SJCRH30 (cell line): ENCODE measurements around the gene LZTFL1. TPM values are rescaled to one million over a fixed set of nuclear protein-coding genes. Genes with fewer than 3 reads are reported as not detected.
A peak's percentile ranks its signal among the peaks of the same experiment; 100 is the strongest.

Experiments used
- DNase-seq, 2 experiments: peaks; one replicate each; pipeline ENCODE4 v3.0.0-alpha.2; 2015 to 2020
- H3K27ac ChIP-seq: fragments of 250-450 bp; sonication (Bioruptor Pico); 2 replicates; pipeline ENCODE4 v1.5.1; 2020; ENCODE audit warnings: mild to moderate bottlenecking, moderate library complexity
- H3K27me3 ChIP-seq: fragments of 250-450 bp; sonication (Bioruptor Pico); 2 replicates; pipeline ENCODE4 v1.5.1; 2020; ENCODE audit warnings: mild to moderate bottlenecking, moderate library complexity
- H3K36me3 ChIP-seq: fragments of 250-450 bp; sonication (Bioruptor Pico); 2 replicates; pipeline ENCODE4 v1.5.1; 2020; ENCODE audit warnings: mild to moderate bottlenecking, moderate library complexity
- H3K4me1 ChIP-seq: fragments of 250-450 bp; sonication (Bioruptor Pico); 2 replicates; pipeline ENCODE4 v1.5.1; 2020; ENCODE audit warnings: mild to moderate bottlenecking, moderate library complexity
- H3K4me3 ChIP-seq: fragments of 250-450 bp; sonication (Bioruptor Pico); 2 replicates; pipeline ENCODE4 v1.5.1; 2020; ENCODE audit warnings: mild to moderate bottlenecking, moderate library complexity
- H3K9me3 ChIP-seq: fragments of 250-450 bp; sonication (Bioruptor Pico); replicated peaks from 2 replicates; pipeline ENCODE4 v1.5.1; 2020; ENCODE audit warnings: mild to moderate bottlenecking, moderate library complexity
- total RNA-seq: library from RNA; depleted of rRNA; stranded (reverse); fragments of >200 nt; shearing (Covaris generic); gene quantifications from 2 replicates; pipeline ENCODE4 v1.2.3, GENCODE V29; 2014

LZTFL1 gene
- total RNA-seq, 1 experiment from 2014 or later: 14.1 TPM

DNA sequence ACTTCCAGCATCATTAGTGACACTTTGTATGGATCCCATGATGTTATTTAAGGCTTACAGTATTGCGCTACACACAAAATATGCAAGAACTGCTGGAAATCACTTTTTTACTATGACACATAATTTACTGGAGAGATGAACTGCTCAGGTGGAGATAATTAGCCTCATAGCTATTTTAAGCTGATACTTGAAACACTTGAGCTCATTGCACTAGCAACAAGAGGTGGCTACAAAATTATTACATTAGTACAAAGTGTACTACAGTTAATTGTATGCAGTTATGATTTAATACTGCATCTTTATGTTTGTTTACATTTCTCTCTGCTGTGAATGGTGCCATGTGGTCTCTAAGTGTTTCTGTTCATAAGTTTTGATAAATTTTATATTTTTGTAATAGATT is 6.5 kb upstream of the LZTFL1 start:
- Histone ChIP-seq H3K4me1 (no peaks in the 10 kb centered on the region), H3K27me3 (no peaks in the 10 kb centered on the region), H3K4me3 (no peak overlapping the region), H3K27ac (no peak overlapping the region), H3K9me3 (no peaks in the 10 kb centered on the region), H3K36me3 (no peaks in the 10 kb centered on the region)
- DNase-seq: no peak

DNA sequence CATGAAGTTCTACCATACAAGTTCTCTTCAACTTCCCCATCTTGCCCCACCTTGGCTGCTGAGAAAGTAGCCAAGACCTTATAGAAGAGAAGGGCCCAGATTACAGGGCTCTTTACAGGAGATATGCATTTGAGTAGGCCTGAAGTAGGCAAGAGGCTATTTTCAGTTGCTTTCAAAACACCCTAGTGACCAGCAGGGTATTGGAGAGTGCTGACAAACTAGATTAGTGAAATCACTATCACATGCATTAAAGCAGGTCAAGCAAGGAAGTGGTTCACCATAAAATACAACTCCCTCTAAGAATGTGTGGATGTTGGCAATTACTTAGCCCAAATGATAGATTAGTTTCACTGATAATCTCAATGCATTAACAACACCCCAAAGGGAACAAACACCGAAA is 2.7 kb upstream of the LZTFL1 start:
- Histone ChIP-seq H3K4me1 (no peaks in the 10 kb centered on the region; the same call in 1 of the 2 replicates), H3K9me3 (no peaks in the 10 kb centered on the region), H3K36me3 (no peaks in the 10 kb centered on the region), H3K27ac (no peak overlapping the region), H3K27me3 (no peaks in the 10 kb centered on the region), H3K4me3 (no peak overlapping the region)
- DNase-seq: no peak

DNA sequence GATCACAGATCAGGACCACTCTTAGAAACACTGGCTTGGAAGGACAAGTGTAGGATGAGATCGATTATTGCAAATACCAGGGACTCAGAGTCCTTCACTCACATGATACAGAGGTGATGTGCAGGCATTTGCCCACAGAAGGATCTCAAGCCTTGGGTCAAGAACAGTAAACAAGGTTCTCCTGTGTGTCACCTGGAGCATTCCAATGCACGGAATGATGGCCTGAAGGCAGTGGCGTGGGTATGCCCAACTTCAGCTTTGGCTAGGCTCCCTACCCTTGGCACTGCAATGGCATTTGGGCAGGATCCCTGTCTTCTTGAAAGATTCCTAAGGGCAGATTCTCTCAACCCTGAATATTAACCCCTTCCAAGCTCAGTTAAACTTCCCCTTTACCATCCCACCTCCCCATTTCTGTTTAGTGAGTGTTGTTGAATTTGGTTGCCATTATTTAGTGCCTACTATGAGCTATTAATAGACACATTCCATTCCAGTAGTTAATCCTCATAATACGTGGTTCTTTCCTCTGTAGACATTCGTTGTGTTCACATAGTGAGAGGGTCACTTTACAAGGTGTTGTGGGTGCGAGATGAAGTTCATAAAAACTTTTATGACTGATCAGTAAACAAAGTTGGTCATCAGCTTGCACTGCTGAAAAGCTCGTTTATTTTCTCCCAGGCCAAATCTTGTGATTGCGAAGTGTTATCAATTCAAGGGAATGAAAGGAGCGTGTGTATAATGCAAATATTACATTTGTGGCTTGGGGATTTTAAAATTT is 1.1 kb upstream of the LZTFL1 start:
- Histone ChIP-seq H3K27ac (no peak overlapping the region), H3K4me3 (no peak overlapping the region)
- DNase-seq: no peak

DNA sequence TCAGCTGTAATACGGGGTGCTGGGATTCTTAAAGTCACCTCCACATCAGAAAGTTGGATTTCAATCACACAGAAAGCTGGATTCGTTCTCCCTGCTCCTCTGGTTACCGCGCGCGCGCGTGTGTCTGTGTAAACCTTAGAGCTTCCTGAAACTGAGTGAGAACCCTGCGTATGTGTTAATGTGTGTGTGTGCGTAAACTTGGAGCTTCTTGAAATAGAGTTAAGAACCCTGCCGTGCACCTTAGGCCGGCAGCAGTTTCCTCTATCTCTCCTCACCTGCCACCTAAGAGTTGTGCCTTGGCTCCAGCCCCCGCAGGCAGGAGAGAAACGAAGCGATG is 531 bp downstream of the LZTFL1 start:
- H3K27ac ChIP-seq: peak overlapping the region; percentile 13; the same call in 1 of the 2 replicates
- DNase-seq: peak; percentile 7 to 12

More for the DNA sequence above, 1.1 kb upstream of the LZTFL1 start:
- Histone ChIP-seq H3K9me3 (no peaks in the 10 kb centered on the region), H3K4me1 (no peaks in the 10 kb centered on the region; the same call in 1 of the 2 replicates), H3K27me3 (no peaks in the 10 kb centered on the region), H3K36me3 (no peaks in the 10 kb centered on the region)

DNA sequence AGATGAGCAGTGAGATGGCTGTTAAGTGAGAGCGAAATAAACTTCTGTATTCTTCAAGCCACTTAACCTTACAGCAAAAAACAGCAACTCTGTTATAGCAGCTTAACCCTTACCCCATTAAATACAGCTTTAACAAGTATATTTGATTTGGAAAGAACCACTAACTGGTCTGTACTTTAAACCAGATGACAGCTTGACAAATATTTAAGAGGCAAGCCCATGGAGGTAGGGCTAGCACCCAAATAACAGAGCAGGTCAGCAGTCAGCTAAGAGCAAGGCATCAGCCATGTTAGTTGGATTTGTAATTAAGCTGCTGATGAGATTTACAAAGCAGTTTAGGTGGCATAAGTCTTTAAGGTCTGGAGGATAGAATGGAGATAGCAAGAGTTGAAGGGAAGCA is 3.5 kb downstream of the LZTFL1 start:
- H3K9me3 ChIP-seq: no peaks in the 10 kb centered on the region
- no peak overlapping the region for H3K4me3 ChIP-seq
- no peak overlapping the region for H3K27ac ChIP-seq
- H3K27me3 ChIP-seq: no peaks in the 10 kb centered on the region
- DNase-seq: no peak
- no peaks in the 10 kb centered on the region for H3K36me3 ChIP-seq
- no peaks in the 10 kb centered on the region; the same call in 1 of the 2 replicates for H3K4me1 ChIP-seq

More for the DNA sequence above, 531 bp downstream of the LZTFL1 start:
- Histone ChIP-seq H3K9me3 (no peaks in the 10 kb centered on the region), H3K4me1 (no peaks in the 10 kb centered on the region; the same call in 1 of the 2 replicates), H3K27me3 (no peaks in the 10 kb centered on the region), H3K36me3 (no peaks in the 10 kb centered on the region), H3K4me3 (peak overlapping the region; percentile 70)

- H3K4me1 ChIP-seq: no peaks in the 10 kb centered on the region
- DNase-seq: peak in 1 of 2 experiments; percentile 24
- H3K27ac ChIP-seq: no peak overlapping the region
- no peak overlapping the region for H3K4me3 ChIP-seq
- no peaks in the 10 kb centered on the region for H3K36me3 ChIP-seq
- H3K27me3 ChIP-seq: no peaks in the 10 kb centered on the region
- H3K9me3 ChIP-seq: no peaks in the 10 kb centered on the region
Observed at GRCh38 chr3:45832699-45833098, 9.2 kb downstream of the LZTFL1 start.

DNA sequence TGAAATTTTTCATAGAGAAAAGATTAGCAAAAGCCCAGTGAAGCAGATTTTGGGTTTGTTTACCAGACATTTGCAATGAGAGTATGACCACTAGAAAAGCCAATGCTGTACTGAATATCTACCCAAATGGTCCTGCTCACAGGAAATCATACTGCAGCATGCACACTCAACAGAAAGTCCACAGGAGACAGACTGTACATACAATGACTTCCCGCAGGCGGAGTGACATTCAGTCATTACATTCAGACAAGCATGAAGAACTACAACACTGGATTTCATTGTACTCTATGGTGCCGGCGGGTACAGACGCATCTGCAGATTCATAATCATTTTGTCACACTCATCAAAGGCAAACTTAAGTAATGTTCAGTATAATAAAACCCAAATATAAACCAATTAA is 11.8 kb downstream of the LZTFL1 start:
- no peaks in the 10 kb centered on the region for H3K27me3 ChIP-seq
- DNase-seq: no peak
- H3K27ac ChIP-seq: no peak overlapping the region
- no peaks in the 10 kb centered on the region for H3K36me3 ChIP-seq
- no peaks in the 10 kb centered on the region for H3K9me3 ChIP-seq
- H3K4me3 ChIP-seq: no peak overlapping the region
- H3K4me1 ChIP-seq: no peaks in the 10 kb centered on the region

- Histone ChIP-seq H3K27me3 (no peaks in the 10 kb centered on the region), H3K9me3 (no peaks in the 10 kb centered on the region), H3K4me3 (no peak overlapping the region), H3K27ac (no peak overlapping the region), H3K36me3 (no peaks in the 10 kb centered on the region), H3K4me1 (no peaks in the 10 kb centered on the region)
- DNase-seq: no peak
Observed at GRCh38 chr3:45826908-45827307, 15.0 kb downstream of the LZTFL1 start.

- Histone ChIP-seq H3K4me1 (no peaks in the 10 kb centered on the region), H3K4me3 (no peak overlapping the region), H3K27ac (no peak overlapping the region), H3K36me3 (no peaks in the 10 kb centered on the region), H3K27me3 (no peaks in the 10 kb centered on the region), H3K9me3 (no peaks in the 10 kb centered on the region)
- no peak for DNase-seq
Observed at GRCh38 chr3:45826321-45826720, 15.6 kb downstream of the LZTFL1 start.

DNA sequence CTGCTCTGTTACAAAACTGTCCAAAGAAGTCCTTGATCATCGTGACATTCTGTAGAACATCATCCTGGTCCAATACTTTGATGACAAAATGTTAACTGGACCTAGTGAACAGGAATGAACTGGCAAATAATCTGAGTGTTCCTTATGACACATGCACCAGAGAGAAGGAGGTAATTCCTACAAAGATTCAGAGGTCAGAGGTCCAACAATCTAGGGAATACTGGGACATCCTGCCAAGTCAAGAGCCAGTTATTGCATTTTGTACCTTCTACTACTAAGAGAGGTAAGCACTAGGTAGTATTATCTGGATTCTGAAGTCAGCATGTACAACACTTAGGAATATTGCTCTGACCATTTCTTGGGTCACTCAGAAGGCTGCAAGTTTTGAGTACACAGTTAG is 20.8 kb downstream of the LZTFL1 start:
- Histone ChIP-seq H3K4me3 (no peak overlapping the region), H3K27ac (no peak overlapping the region), H3K27me3 (no peaks in the 10 kb centered on the region), H3K4me1 (peaks cover 8% of the 10 kb centered on the region), H3K9me3 (no peaks in the 10 kb centered on the region), H3K36me3 (no peaks in the 10 kb centered on the region)
- no peak for DNase-seq

GRCh38 chr3:45819543-45819942 is 22.4 kb downstream of the LZTFL1 start:
- no peak overlapping the region for H3K27ac ChIP-seq
- H3K36me3 ChIP-seq: no peaks in the 10 kb centered on the region
- H3K9me3 ChIP-seq: no peaks in the 10 kb centered on the region; the same call in 1 of the 2 replicates
- H3K4me3 ChIP-seq: no peak overlapping the region
- no peak for DNase-seq
- H3K4me1 ChIP-seq: peaks cover 8% of the 10 kb centered on the region
- H3K27me3 ChIP-seq: no peaks in the 10 kb centered on the region

DNA sequence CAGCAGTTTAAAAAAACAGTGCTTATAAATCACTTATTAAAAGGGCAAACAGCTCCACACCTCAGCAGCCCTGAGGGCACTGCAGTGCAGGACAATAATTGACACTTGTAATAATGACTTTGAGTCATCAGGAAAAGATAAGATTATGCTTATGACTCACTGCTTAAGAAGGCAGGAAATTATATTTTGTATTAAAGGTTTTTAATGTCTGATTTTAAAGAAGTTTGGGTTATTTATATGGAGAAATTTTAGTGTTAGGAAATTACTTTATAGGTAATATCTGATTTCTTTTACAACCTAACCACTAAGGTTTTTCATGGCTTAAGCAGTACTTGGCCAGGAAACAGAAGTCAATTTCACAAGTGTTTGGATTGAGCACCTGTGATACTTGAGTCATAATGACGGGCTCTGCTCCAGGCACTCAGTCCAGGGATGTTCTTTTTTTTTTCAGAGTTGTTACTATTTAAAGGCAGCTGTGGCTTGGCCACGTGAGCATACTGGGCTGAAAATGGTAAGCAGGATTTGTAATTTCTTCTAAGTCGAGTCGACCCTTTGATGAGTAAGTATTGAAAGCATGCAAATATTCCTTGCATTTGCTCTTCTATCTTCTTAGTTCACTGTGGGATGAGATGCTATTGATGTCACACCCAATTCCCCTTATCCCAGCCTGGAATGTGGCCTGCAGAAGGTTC is 23.9 kb downstream of the LZTFL1 start:
- H3K27ac ChIP-seq: no peak overlapping the region
- H3K4me3 ChIP-seq: no peak overlapping the region
- no peaks in the 10 kb centered on the region; the same call in 1 of the 2 replicates for H3K9me3 ChIP-seq
- peak; percentile 28 to 43 for DNase-seq
- peaks cover 8% of the 10 kb centered on the region for H3K4me1 ChIP-seq
- no peaks in the 10 kb centered on the region for H3K27me3 ChIP-seq
- H3K36me3 ChIP-seq: no peaks in the 10 kb centered on the region

GRCh38 chr3:45816544-45816943 is 25.4 kb downstream of the LZTFL1 start:
- DNase-seq: peak in 1 of 2 experiments; percentile 4
- Histone ChIP-seq H3K4me1 (peaks cover 8% of the 10 kb centered on the region), H3K36me3 (no peaks in the 10 kb centered on the region), H3K9me3 (no peaks in the 10 kb centered on the region; the same call in 1 of the 2 replicates), H3K27ac (no peak overlapping the region), H3K4me3 (no peak overlapping the region), H3K27me3 (no peaks in the 10 kb centered on the region)

GRCh38 chr3:45814322-45814721 is 27.6 kb downstream of the LZTFL1 start:
- peaks cover 8% of the 10 kb centered on the region for H3K4me1 ChIP-seq
- H3K27ac ChIP-seq: no peak overlapping the region
- H3K36me3 ChIP-seq: no peaks in the 10 kb centered on the region
- H3K4me3 ChIP-seq: no peak overlapping the region
- DNase-seq: no peak
- H3K27me3 ChIP-seq: no peaks in the 10 kb centered on the region
- no peaks in the 10 kb centered on the region; the same call in 1 of the 2 replicates for H3K9me3 ChIP-seq
